Upper lobe of left lung (tissue), 6 donors: ENCODE results near the gene SPINDOC. TPM values are rescaled to one million over a fixed set of nuclear protein-coding genes. Genes with fewer than 3 reads are reported as not detected.

Source experiments
- ATAC-seq, 2 donors: fragments of 200-7000 bp; cut with Tn5 transposase; one replicate each; pipeline ENCODE4 v1.9.1; 2022; ENCODE audit warnings: mild to moderate bottlenecking in 2 of 2, moderate library complexity in 2 of 2; ENCODE audit not compliant: low FRiP score in 2 of 2
- DNase-seq, 2 donors: peaks; one replicate each; pipeline ENCODE4 v3.0.0-alpha.2; 2019 to 2020
- H3K27ac ChIP-seq, 4 donors: fragments of 200-600 bp; sonication (generic); one replicate each; pipeline ENCODE4 v1.5.1; 2016 to 2019
- H3K27me3 ChIP-seq, 4 donors: fragments of 200-600 bp; sonication (generic); one replicate each; pipeline ENCODE4 v1.5.1; 2017 to 2019
- H3K36me3 ChIP-seq, 4 donors: fragments of 200-600 bp; sonication (generic); one replicate each; pipeline ENCODE4 v1.5.1; 2016 to 2019
- H3K4me1 ChIP-seq, 4 donors: fragments of 200-600 bp; sonication (generic); one replicate each; pipeline ENCODE4 v1.5.1; 2018 to 2019
- H3K4me3 ChIP-seq, 4 donors: fragments of 200-600 bp; sonication (generic); one replicate each; pipeline ENCODE4 v1.5.1; 2017 to 2019; ENCODE audit warnings: mild to moderate bottlenecking in 2 of 4, moderate library complexity in 1 of 4
- H3K9me3 ChIP-seq, 4 donors: fragments of 200-600 bp; sonication (generic); one replicate each; pipeline ENCODE4 v1.5.1; 2018 to 2019
- CTCF ChIP-seq, 6 experiments: fragments of 450-650 bp in 4 of 6; fragments of 200-600 bp in 2 of 6; sonication (generic) in 2 of 6; IDR thresholded peaks; one replicate each; pipeline ENCODE4 v1.5.1; 2016 to 2019; ENCODE audit warnings: antibody characterized with exemption in 6 of 6
- EP300 ChIP-seq, 4 donors: sonication (generic); formaldehyde crosslinking; IDR thresholded peaks; one replicate each; pipeline ENCODE4 v1.5.1; 2017; ENCODE audit warnings: antibody characterized with exemption in 4 of 4, control low read depth in 2 of 4
- POLR2A ChIP-seq, 4 donors: fragments of 450-650 bp; IDR thresholded peaks; one replicate each; pipeline ENCODE4 v1.5.1; 2016 to 2017; ENCODE audit warnings: antibody characterized with exemption in 4 of 4, mild to moderate bottlenecking in 2 of 4
- POLR2AphosphoS5 ChIP-seq, 2 donors: sonication (generic); formaldehyde crosslinking; IDR thresholded peaks; one replicate each; pipeline ENCODE4 v1.5.1; 2017; ENCODE audit warnings: antibody characterized with exemption in 2 of 2
- WGBS, 2 donors: methylation state at CpG; one replicate each; pipeline ENCODE4 v1.1.5; 2017 to 2018; 5-methylcytosine and 5-hydroxymethylcytosine counted together
- small RNA-seq, 4 donors: library from RNA; depleted of rRNA; stranded (forward); fragments of <200 nt; gene quantifications; one replicate each; pipeline ENCODE3, GENCODE V24; 2016
- total RNA-seq, 6 donors: library from RNA; depleted of rRNA in 4 of 6; stranded (reverse); fragments of >200 nt in 4 of 6; gene quantifications; one replicate each; pipeline versions ENCODE4 v1.1.0 to v1.2.1, GENCODE V29; 2016 to 2021
- donor health status: DM: no; HTN: no; CAD: no; lungs with moderate emphysema.
- donor health status: DM: no; HTN: yes; CAD: no; lungs with severe emphysema.

SPINDOC gene
- total RNA-seq, 6 donors from 2014 or later, result 9.0 to 22.5 (median 16.3) TPM

- ATAC-seq (no peak), DNase-seq (no peak)
- no peaks in the 10 kb centered on the region for H3K9me3 ChIP-seq
- TF ChIP-seq EP300 (IDR thresholded peaks at IDR 0.05) (no peak), CTCF (IDR thresholded peaks at IDR 0.05) (no peak), POLR2AphosphoS5 (IDR thresholded peaks at IDR 0.05) (no peak), POLR2A (IDR thresholded peaks at IDR 0.05) (no peak)
- H3K4me1 ChIP-seq, result peaks cover 59 to 76% (median 71%) of the 10 kb centered on the region in 4 donors
- H3K27me3 ChIP-seq, result no peaks in the 10 kb centered on the region
- WGBS, 2 donors, result 62 to 66% methylated on average over 5 of the region's 5 CpGs
- no peak overlapping the region for H3K4me3 ChIP-seq
- H3K36me3 ChIP-seq, result no peaks in the 10 kb centered on the region
- H3K27ac ChIP-seq, result peak overlapping the region; percentile 47 to 69 (median 58)
Measured at GRCh38 chr11:63873311-63873710, 60.1 kb downstream of the SPINDOC start.

- H3K4me1 ChIP-seq, result peaks cover 49 to 72% (median 62%) of the 10 kb centered on the region in 4 donors
- H3K4me3 ChIP-seq, result no peak overlapping the region
- H3K27me3 ChIP-seq, result no peaks in the 10 kb centered on the region
- DNase-seq (no peak), ATAC-seq (no peak)
- H3K36me3 ChIP-seq, result peaks cover 0 to 7% (median 0%) of the 10 kb centered on the region in 4 donors
- H3K9me3 ChIP-seq, result no peaks in the 10 kb centered on the region
- WGBS, 2 donors, result 35 to 47% methylated on average over 6 of the region's 6 CpGs
- no peak for TF ChIP-seq CTCF (IDR thresholded peaks at IDR 0.05)
- no peak for TF ChIP-seq POLR2AphosphoS5 (IDR thresholded peaks at IDR 0.05)
- TF ChIP-seq EP300 (IDR thresholded peaks at IDR 0.05), result no peak
- no peak for TF ChIP-seq POLR2A (IDR thresholded peaks at IDR 0.05)
- peak overlapping the region in 2 of 4 donors; percentile 0 to 49 for H3K27ac ChIP-seq
Measured at GRCh38 chr11:63874511-63874910, 61.3 kb downstream of the SPINDOC start.

- DNase-seq (no peak), ATAC-seq (no peak)
- H3K36me3 ChIP-seq, result peaks cover 0 to 7% (median 0%) of the 10 kb centered on the region in 4 donors
- H3K4me1 ChIP-seq, result peaks cover 47 to 70% (median 59%) of the 10 kb centered on the region in 4 donors
- H3K4me3 ChIP-seq, result no peak overlapping the region
- no peak overlapping the region for H3K27ac ChIP-seq
- TF ChIP-seq CTCF (IDR thresholded peaks at IDR 0.05), result no peak
- no peak for TF ChIP-seq EP300 (IDR thresholded peaks at IDR 0.05)
- no peak for TF ChIP-seq POLR2AphosphoS5 (IDR thresholded peaks at IDR 0.05)
- no peaks in the 10 kb centered on the region for H3K9me3 ChIP-seq
- 88 to 93% methylated on average over 7 to 8 of the region's 8 CpGs for WGBS, 2 donors
- no peaks in the 10 kb centered on the region for H3K27me3 ChIP-seq
Measured at GRCh38 chr11:63875506-63876065, 62.3 kb downstream of the SPINDOC start.

GRCh38 chr11:63876616-63877015 lies 63.4 kb downstream of the SPINDOC start:
- H3K27me3 ChIP-seq, result no peaks in the 10 kb centered on the region
- peaks cover 0 to 7% (median 0%) of the 10 kb centered on the region in 4 donors for H3K36me3 ChIP-seq
- no peak for ATAC-seq
- no peak overlapping the region for H3K27ac ChIP-seq
- DNase-seq, result no peak
- 95 to 97% methylated on average over 6 of the region's 6 CpGs for WGBS, 2 donors
- TF ChIP-seq EP300 (IDR thresholded peaks at IDR 0.05), result no peak
- TF ChIP-seq POLR2A (IDR thresholded peaks at IDR 0.05), result no peak
- TF ChIP-seq CTCF (IDR thresholded peaks at IDR 0.05), result no peak
- TF ChIP-seq POLR2AphosphoS5 (IDR thresholded peaks at IDR 0.05), result no peak
- no peaks in the 10 kb centered on the region for H3K9me3 ChIP-seq
- peaks cover 38 to 63% (median 53%) of the 10 kb centered on the region in 4 donors for H3K4me1 ChIP-seq
- H3K4me3 ChIP-seq, result no peak overlapping the region

Small RNA genes within 50 kb of the gene (small RNA-seq; reads per million reads assigned to genes)
- gene AP006289.1 (0 reads per million in 4 donors), gene RN7SL596P (0 reads per million in 4 donors)

Other genes starting within 250 kb of the SPINDOC start
- 100 to 1,000 TPM in 3 of 6 donors, 10 to 100 TPM in 3; 36.7 to 128 (median 89.5) TPM for gene PLAAT3, start 199.0 kb upstream of the SPINDOC start, total RNA-seq
- gene ATL3, start 142.1 kb upstream of the SPINDOC start, total RNA-seq, result 10 to 100 TPM; 16.8 to 75.1 (median 61.2) TPM
- 100 to 1,000 TPM in 4 of 6 donors, 10 to 100 TPM in 2; 41.9 to 153 (median 113) TPM for gene RTN3, start 132.0 kb upstream of the SPINDOC start, total RNA-seq
- 10 to 100 TPM in 3 of 6 donors, 1 to 10 TPM in 3; 6.1 to 13.1 (median 9.7) TPM for gene ZFTA, start 44.7 kb upstream of the SPINDOC start, total RNA-seq
- gene MARK2, start 25.7 kb downstream of the SPINDOC start, total RNA-seq, result 10 to 100 TPM; 41.7 to 67.1 (median 50.7) TPM
- gene RCOR2, start 103.7 kb downstream of the SPINDOC start, total RNA-seq, result under 1 TPM in 2 of 6 donors, not detected in 4; 0.14 to 0.40 TPM
- gene NAA40, start 125.5 kb downstream of the SPINDOC start, total RNA-seq, result 10 to 100 TPM in 5 of 6 donors, 1 to 10 TPM in 1; 7.8 to 41.9 (median 16.5) TPM
- gene COX8A, start 161.2 kb downstream of the SPINDOC start, total RNA-seq, result 100 to 1,000 TPM; 184 to 510 (median 271) TPM
- gene OTUB1, start 173.0 kb downstream of the SPINDOC start, total RNA-seq, result 10 to 100 TPM; 58.6 to 95.3 (median 72.5) TPM
- gene FLRT1, start 222.5 kb downstream of the SPINDOC start, total RNA-seq, result under 1 TPM in 3 of 6 donors, not detected in 3; 0.09 to 0.30 (median 0.15) TPM